Measurements from ENCODE around the gene GARRE1. TPM values are rescaled to one million over a fixed set of nuclear protein-coding genes. Genes with fewer than 3 reads are reported as not detected.

Gene GARRE1
- total RNA-seq, 1 donor from 2014 or later: 32.1 TPM

DNA sequence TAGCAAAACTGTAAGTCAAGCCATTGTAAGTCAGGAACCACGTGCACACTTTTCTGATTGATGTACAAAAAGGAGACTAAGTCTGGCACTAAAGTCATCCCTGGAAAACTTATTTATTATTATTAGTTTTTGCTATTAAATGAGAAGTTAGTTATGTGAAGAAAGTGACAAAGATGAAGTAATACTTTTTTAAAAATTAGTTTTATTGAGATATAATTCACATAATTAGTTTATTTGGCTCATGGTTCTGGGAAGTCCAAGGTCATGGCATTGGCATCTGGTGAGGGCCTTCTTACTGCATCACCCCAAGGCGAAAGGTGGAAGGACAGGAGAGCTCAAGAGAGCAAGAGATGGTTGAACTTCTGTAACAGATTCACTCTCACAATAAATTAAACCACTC is 36.9 kb downstream of the GARRE1 start:
- no peak for DNase-seq (ENCODE audit: low read depth, low spot score)

- DNase-seq (ENCODE audit: low read depth, low spot score): no peak
Measured at GRCh38 chr19:34295103-34295502, 40.7 kb downstream of the GARRE1 start.

GRCh38 chr19:34298891-34299520 is 44.7 kb downstream of the GARRE1 start:
- DNase-seq (ENCODE audit: low read depth, low spot score): no peak

- no peak for DNase-seq (ENCODE audit: low read depth, low spot score)
Measured at GRCh38 chr19:34299576-34299975, 45.2 kb downstream of the GARRE1 start.

- DNase-seq (ENCODE audit: low read depth, low spot score): no peak
Measured at GRCh38 chr19:34300380-34300779, 46.0 kb downstream of the GARRE1 start.

GRCh38 chr19:34300962-34301361 is 46.6 kb downstream of the GARRE1 start:
- DNase-seq (ENCODE audit: low read depth, low spot score): no peak

Other genes with a start within 250 kb of the GARRE1 start
- gene LSM14A, start 82.0 kb upstream of the GARRE1 start, total RNA-seq: 144 and 147 TPM in 2 replicates
- gene GPI, start 110.6 kb downstream of the GARRE1 start, total RNA-seq: 169 and 172 TPM in 2 replicates
- 19.7 and 20.6 TPM in 2 replicates for gene PDCD2L, start 149.8 kb downstream of the GARRE1 start, total RNA-seq
- gene UBA2, start 173.8 kb downstream of the GARRE1 start, total RNA-seq: 104 and 193 TPM in 2 replicates
- 33.0 and 40.7 TPM in 2 replicates for gene WTIP, start 227.2 kb downstream of the GARRE1 start, total RNA-seq

All from pulmonary artery endothelial cell (primary cell).